Gastrocnemius medialis (tissue), 4 donors: ENCODE results near the gene SFSWAP. TPM values are rescaled to one million over a fixed set of nuclear protein-coding genes. Genes with fewer than 3 reads are reported as not detected.

Experiments
- ATAC-seq, 2 donors: fragments of 150-250 bp; one replicate each; pipeline ENCODE4 v1.9.1; 2016
- DNase-seq, 2 donors: peaks; one replicate each; pipeline ENCODE4 v3.0.0-alpha.2; 2019
- H3K27ac ChIP-seq, 4 donors: fragments of 200-600 bp; sonication (generic); 1 replicate in 1 of 4; 2 replicates in 3 of 4; pipeline ENCODE4 v1.5.1; 2016 to 2018; ENCODE audit warnings: mild to moderate bottlenecking in 2 of 4, moderate library complexity in 1 of 4
- H3K27me3 ChIP-seq, 3 donors: fragments of 200-600 bp; sonication (generic) in 2 of 3; 1 replicate in 1 of 3; 2 replicates in 2 of 3; pipeline versions ENCODE4 v1.5.1 to v1.6.0; 2016 to 2019; ENCODE audit warnings: mild to moderate bottlenecking in 1 of 3, moderate library complexity in 1 of 3
- H3K36me3 ChIP-seq, 2 donors: fragments of 200-600 bp; sonication (generic) in 1 of 2; one replicate each; pipeline ENCODE4 v1.5.1; 2017 to 2018
- H3K4me1 ChIP-seq, 2 donors: fragments of 200-600 bp; sonication (generic) in 1 of 2; one replicate each; pipeline ENCODE4 v1.5.1; 2016 to 2017; ENCODE audit warnings: mild to moderate bottlenecking in 2 of 2
- H3K4me3 ChIP-seq, 4 donors: fragments of 200-600 bp; sonication (generic) in 3 of 4; 1 replicate in 1 of 4; 2 replicates in 3 of 4; pipeline ENCODE4 v1.5.1; 2016 to 2019; ENCODE audit warnings: mild to moderate bottlenecking in 2 of 4
- H3K9me3 ChIP-seq, 3 donors: fragments of 200-600 bp; sonication (generic) in 2 of 3; 1 replicate in 1 of 3; 2 replicates in 2 of 3; pipeline ENCODE4 v1.5.1; 2016 to 2019
- POLR2A ChIP-seq, 2 donors: fragments of 450-650 bp; IDR thresholded peaks; one replicate each; pipeline ENCODE4 v1.6.1; 2017; ENCODE audit warnings: antibody characterized with exemption in 2 of 2, mild to moderate bottlenecking in 2 of 2, moderate library complexity in 2 of 2
- in situ Hi-C, 4 donors: fragments of 200-750 bp; cut with MboI; loops; one replicate each; pipeline versions ENCODE4 v1.15.0 to v1.8.0; 2017; ENCODE audit warnings: low sequenced_read_pairs in 4 of 4
- intact Hi-C: fragments of 100-400 bp; cut with DNase I; formaldehyde crosslinking; loops from one replicate; pipeline ENCODE4 v1.15.1; 2023; ENCODE audit warnings: low total_unique reads
- total RNA-seq, 4 donors: library from RNA; depleted of rRNA; stranded (reverse); fragments of >200 nt; gene quantifications; one replicate each; pipeline versions ENCODE4 v1.1.0 to v1.2.3, GENCODE V29; 2016
- TF ChIP-seq, protein P1 (sequence below), 5 experiments: fragments of 450-650 bp in 3 of 5; fragments of 200-600 bp in 2 of 5; sonication (generic) in 2 of 5; IDR thresholded peaks in 4 of 5; conservative IDR thresholded peaks in 1 of 5; 1 replicate in 4 of 5; 2 replicates in 1 of 5; pipeline ENCODE4 v1.5.1; 2016 to 2019; ENCODE audit warnings: antibody characterized with exemption in 5 of 5, mild to moderate bottlenecking in 3 of 5, moderate library complexity in 3 of 5

The SFSWAP gene
- total RNA-seq, 4 donors from 2014 or later: 18.0 to 29.7 (median 25.4) TPM

DNA sequence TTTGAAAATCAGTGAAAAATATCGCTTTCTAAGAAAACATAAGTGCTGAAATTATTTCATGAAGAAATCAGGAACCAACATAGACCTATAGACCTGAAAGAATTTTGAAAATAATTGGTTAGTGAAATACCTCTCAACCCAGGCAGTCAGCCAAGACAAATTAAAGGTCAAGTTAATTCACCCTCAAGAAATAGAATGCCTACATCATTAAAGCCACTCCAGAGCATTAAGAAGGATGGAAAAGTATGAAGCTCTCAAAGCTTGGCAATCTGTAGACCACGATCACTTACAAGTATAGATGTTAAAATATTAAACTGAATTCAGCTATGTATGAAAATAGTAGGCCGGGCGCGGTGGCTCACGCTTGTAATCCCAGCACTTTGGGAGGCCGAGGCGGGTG is 48.3 kb downstream of the SFSWAP start:
- Histone ChIP-seq H3K27ac (no peak overlapping the region), H3K4me1 (no peaks in the 10 kb centered on the region), H3K27me3 (no peaks in the 10 kb centered on the region), H3K4me3 (no peak overlapping the region), H3K36me3 (peaks cover 0 to 80% of the 10 kb centered on the region in 2 donors), H3K9me3 (no peaks in the 10 kb centered on the region)
- in situ Hi-C loops: no loop called here
- intact Hi-C loops: no loop called here
- ATAC-seq (no peak), DNase-seq (no peak)
- TF ChIP-seq POLR2A (IDR thresholded peaks at IDR 0.05): no peak
- TF ChIP-seq, protein P1, sequence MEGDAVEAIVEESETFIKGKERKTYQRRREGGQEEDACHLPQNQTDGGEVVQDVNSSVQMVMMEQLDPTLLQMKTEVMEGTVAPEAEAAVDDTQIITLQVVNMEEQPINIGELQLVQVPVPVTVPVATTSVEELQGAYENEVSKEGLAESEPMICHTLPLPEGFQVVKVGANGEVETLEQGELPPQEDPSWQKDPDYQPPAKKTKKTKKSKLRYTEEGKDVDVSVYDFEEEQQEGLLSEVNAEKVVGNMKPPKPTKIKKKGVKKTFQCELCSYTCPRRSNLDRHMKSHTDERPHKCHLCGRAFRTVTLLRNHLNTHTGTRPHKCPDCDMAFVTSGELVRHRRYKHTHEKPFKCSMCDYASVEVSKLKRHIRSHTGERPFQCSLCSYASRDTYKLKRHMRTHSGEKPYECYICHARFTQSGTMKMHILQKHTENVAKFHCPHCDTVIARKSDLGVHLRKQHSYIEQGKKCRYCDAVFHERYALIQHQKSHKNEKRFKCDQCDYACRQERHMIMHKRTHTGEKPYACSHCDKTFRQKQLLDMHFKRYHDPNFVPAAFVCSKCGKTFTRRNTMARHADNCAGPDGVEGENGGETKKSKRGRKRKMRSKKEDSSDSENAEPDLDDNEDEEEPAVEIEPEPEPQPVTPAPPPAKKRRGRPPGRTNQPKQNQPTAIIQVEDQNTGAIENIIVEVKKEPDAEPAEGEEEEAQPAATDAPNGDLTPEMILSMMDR (IDR thresholded peaks at IDR 0.05 in 4 of 5, conservative IDR thresholded peaks at IDR 0.05 in 1 of 5): no peak

DNA sequence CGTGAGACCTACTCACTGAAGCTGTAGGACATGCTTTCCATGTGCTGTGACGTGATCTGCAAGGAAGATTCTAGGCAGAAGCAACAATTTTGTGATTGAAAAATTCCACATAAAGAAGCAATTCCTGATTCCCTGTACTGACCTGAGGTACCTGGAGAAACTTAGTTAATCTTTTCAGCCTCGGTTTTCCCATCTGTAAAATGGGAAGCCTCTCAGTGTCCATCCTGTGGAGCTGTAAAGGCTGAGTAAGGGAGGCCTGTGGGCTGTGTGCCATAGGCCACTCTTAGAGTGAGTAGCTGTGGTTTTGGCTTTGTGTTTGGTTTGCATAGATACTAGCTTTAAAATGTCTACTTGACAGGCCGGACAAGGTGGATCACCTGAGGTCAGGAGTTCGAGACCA is 50.7 kb downstream of the SFSWAP start:
- TF ChIP-seq, protein P1 (IDR thresholded peaks at IDR 0.05 in 4 of 5, conservative IDR thresholded peaks at IDR 0.05 in 1 of 5): no peak
- no peak for TF ChIP-seq POLR2A (IDR thresholded peaks at IDR 0.05)
- H3K27ac ChIP-seq: no peak overlapping the region
- no peaks in the 10 kb centered on the region for H3K27me3 ChIP-seq
- intact Hi-C loops (no loop called here), in situ Hi-C loops (no loop called here)
- no peaks in the 10 kb centered on the region for H3K9me3 ChIP-seq
- peaks cover 0 to 76% of the 10 kb centered on the region in 2 donors for H3K36me3 ChIP-seq
- DNase-seq (no peak), ATAC-seq (no peak)
- H3K4me1 ChIP-seq: no peaks in the 10 kb centered on the region
- H3K4me3 ChIP-seq: no peak overlapping the region

DNA sequence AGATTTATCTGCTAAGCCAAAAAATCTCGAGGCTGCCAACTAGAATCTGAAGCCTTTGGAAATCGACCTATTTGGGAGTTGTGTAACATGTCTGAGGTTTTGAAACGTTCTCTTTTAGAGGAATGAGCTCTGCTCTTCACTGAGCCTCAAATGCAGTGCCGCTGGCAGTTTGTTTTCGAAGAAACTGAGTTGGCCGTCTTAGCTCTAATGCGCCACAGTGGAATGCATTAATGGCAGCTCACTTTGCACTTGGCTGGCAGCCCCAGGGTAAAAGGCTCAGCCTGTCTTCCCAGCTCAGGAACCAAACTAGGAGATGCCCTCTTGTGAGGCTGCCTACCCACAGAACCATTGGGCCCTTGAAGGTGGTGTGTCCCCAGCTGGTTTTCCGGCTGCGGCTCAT is 53.8 kb downstream of the SFSWAP start:
- Histone ChIP-seq H3K4me3 (no peak overlapping the region), H3K9me3 (no peaks in the 10 kb centered on the region), H3K36me3 (peaks cover 0 to 67% of the 10 kb centered on the region in 2 donors), H3K4me1 (no peaks in the 10 kb centered on the region), H3K27me3 (no peaks in the 10 kb centered on the region), H3K27ac (peak overlapping the region in 1 of 4 donors; percentile 6)
- intact Hi-C loops: no loop called here
- no peak for DNase-seq
- TF ChIP-seq POLR2A (IDR thresholded peaks at IDR 0.05): no peak
- ATAC-seq: peak in 1 of 2 donors; percentile 33
- in situ Hi-C loops: no loop called here

DNA sequence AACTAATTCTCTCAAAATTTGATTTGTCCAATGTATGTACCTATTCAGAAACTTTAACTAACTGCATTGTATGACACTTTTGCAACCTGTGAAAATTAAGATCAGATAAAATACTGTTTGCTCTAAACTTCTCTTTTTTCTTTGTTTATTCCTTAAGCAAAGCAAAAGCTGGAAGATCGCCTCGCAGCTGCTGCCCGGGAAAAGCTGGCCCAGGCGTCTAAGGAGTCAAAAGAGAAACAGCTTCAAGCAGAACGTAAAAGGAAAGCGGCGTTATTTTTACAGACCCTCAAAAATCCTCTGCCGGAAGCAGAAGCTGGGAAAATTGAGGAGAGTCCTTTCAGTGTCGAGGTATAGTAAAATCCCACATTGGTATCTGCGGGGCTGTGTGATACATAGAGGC is 55.1 kb downstream of the SFSWAP start:
- intact Hi-C loops (no loop called here), in situ Hi-C loops (no loop called here)
- Histone ChIP-seq H3K9me3 (no peaks in the 10 kb centered on the region), H3K4me1 (no peaks in the 10 kb centered on the region), H3K4me3 (no peak overlapping the region), H3K27ac (no peak overlapping the region), H3K27me3 (no peaks in the 10 kb centered on the region), H3K36me3 (peaks cover 3 to 73% of the 10 kb centered on the region in 2 donors)
- TF ChIP-seq, protein P1 (IDR thresholded peaks at IDR 0.05 in 4 of 5, conservative IDR thresholded peaks at IDR 0.05 in 1 of 5): no peak
- no peak for TF ChIP-seq POLR2A (IDR thresholded peaks at IDR 0.05)
- DNase-seq (no peak), ATAC-seq (no peak)

DNA sequence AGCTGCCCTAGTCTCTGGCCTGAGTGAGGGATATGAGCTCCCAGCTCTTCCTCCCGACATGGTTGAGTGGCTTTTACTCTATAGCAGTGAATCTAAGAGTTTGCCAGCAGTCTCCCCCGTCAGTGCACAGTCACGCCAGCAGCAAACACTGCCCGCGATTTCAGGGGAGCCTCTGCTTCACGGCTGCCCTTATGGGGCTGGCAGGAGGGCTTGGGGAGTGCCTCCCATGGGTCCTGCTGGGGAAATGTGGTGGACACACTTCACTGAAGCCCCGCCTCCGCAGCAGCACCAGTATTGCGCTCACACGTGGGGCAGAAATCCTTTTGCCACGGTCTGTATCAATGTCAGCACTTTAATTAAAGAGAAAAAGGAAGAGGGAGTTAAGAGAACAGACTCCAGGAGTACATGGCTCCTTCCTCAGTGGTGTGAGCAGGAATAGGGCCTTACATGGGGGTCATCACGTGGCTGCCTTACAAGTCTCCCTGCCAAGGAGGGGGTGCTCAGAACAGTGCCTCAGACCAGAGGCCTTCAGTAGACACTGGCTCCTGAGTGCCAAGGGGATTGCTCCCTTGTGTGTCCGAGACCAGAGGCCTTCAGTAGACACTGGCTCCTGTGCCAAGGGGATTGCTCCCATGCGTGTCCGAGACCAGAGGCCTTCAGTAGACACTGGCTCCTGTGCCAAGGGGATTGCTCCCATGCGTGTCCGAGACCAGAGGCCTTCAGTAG is 55.7 kb downstream of the SFSWAP start:
- Histone ChIP-seq H3K27me3 (no peaks in the 10 kb centered on the region), H3K27ac (no peak overlapping the region), H3K9me3 (no peaks in the 10 kb centered on the region), H3K4me1 (no peaks in the 10 kb centered on the region), H3K4me3 (no peak overlapping the region), H3K36me3 (peaks cover 3 to 73% of the 10 kb centered on the region in 2 donors)
- no peak for DNase-seq
- TF ChIP-seq POLR2A (IDR thresholded peaks at IDR 0.05): no peak
- TF ChIP-seq, protein P1 (IDR thresholded peaks at IDR 0.05 in 4 of 5, conservative IDR thresholded peaks at IDR 0.05 in 1 of 5): no peak
- intact Hi-C loops: no loop called here
- no peak for ATAC-seq
- in situ Hi-C loops: no loop called here
